Measurements from ENCODE around the gene PDE6C. TPM values are rescaled to one million over a fixed set of nuclear protein-coding genes. Genes with fewer than 3 reads are reported as not detected.

Gene PDE6C
- total RNA-seq, 4 donors from 2014 or later = not detected

DNA sequence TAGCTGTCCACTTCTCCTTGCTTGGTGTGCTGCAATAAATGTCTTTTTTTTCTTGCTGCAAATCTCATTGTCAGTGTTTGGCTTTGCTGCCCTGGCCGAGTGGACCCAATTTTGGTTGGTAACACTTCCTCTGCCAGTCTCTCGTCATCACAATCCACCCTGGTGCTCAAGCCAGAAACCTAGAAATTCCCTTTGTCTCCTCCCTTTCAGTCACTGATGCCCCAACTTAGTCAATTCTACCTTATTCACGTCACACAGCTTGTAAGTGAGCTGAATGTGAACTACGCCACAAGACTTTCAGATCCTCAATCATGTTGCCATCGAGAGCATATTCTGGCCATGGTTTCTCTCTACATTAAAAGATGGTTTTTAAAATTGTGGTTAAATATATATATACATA is 103.0 kb downstream of the PDE6C start:
- Histone ChIP-seq H3K9me3 (no peaks in the 10 kb centered on the region), H3K36me3 (no peaks in the 10 kb centered on the region), H3K27me3 (no peaks in the 10 kb centered on the region), H3K27ac (no peak overlapping the region), H3K4me3 (no peak overlapping the region), H3K4me1 (no peaks in the 10 kb centered on the region)
- TF ChIP-seq, protein P1, sequence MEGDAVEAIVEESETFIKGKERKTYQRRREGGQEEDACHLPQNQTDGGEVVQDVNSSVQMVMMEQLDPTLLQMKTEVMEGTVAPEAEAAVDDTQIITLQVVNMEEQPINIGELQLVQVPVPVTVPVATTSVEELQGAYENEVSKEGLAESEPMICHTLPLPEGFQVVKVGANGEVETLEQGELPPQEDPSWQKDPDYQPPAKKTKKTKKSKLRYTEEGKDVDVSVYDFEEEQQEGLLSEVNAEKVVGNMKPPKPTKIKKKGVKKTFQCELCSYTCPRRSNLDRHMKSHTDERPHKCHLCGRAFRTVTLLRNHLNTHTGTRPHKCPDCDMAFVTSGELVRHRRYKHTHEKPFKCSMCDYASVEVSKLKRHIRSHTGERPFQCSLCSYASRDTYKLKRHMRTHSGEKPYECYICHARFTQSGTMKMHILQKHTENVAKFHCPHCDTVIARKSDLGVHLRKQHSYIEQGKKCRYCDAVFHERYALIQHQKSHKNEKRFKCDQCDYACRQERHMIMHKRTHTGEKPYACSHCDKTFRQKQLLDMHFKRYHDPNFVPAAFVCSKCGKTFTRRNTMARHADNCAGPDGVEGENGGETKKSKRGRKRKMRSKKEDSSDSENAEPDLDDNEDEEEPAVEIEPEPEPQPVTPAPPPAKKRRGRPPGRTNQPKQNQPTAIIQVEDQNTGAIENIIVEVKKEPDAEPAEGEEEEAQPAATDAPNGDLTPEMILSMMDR (IDR thresholded peaks at IDR 0.05) = no peak
- no peak for TF ChIP-seq POLR2A (IDR thresholded peaks at IDR 0.05)
- DNase-seq = no peak
- intact Hi-C loops (cut with DNase I; ENCODE audit: low total_unique reads) = no loop called here

Other genes with a start within 250 kb of the PDE6C start
- 100 to 1,000 TPM in 2 of 4 donors, 10 to 100 TPM in 2; 41.2 to 114 (median 86.9) TPM for gene MYOF, start 130.2 kb upstream of the PDE6C start, total RNA-seq
- 10 to 100 TPM in 1 of 4 donors, under 1 TPM in 1, not detected in 2; under 0.01 to 13.8 TPM for gene CEP55, start 115.9 kb upstream of the PDE6C start, total RNA-seq
- gene FFAR4, start 45.9 kb upstream of the PDE6C start, total RNA-seq = not detected
- gene RBP4, start 11.3 kb upstream of the PDE6C start, total RNA-seq = 1 to 10 TPM in 1 of 4 donors, under 1 TPM in 1, not detected in 2; 0.90 to 3.2 TPM
- gene FRA10AC1, start 90.1 kb downstream of the PDE6C start, total RNA-seq = 10 to 100 TPM in 3 of 4 donors, 1 to 10 TPM in 1; 5.4 to 40.5 (median 17.6) TPM
- gene LGI1, start 145.4 kb downstream of the PDE6C start, total RNA-seq = 1 to 10 TPM in 1 of 4 donors, not detected in 3; 1.4 TPM